HG03521 (cell line): Measurements from ENCODE around the gene OR6M1.

Experiments used
- ATAC-seq: cut with Tn5 transposase; IDR thresholded peaks from one replicate; pipeline ENCODE4 v1.9.1; 2021; ENCODE audit warnings: mild to moderate bottlenecking, moderate library complexity; ENCODE audit not compliant: unreplicated experiment

OR6M1 gene

GRCh38 chr11:123775715-123776549, 30.2 kb downstream of the OR6M1 start:
- no peak for ATAC-seq

GRCh38 chr11:123775289-123775688, 30.9 kb downstream of the OR6M1 start:
- ATAC-seq: no peak

GRCh38 chr11:123773959-123774358, 32.2 kb downstream of the OR6M1 start:
- ATAC-seq: no peak

- no peak for ATAC-seq
Observed at GRCh38 chr11:123773026-123773425, 33.1 kb downstream of the OR6M1 start.

GRCh38 chr11:123771664-123772063, 34.5 kb downstream of the OR6M1 start:
- no peak for ATAC-seq

GRCh38 chr11:123770712-123771111, 35.4 kb downstream of the OR6M1 start:
- no peak for ATAC-seq

GRCh38 chr11:123765601-123766000, 40.5 kb downstream of the OR6M1 start:
- no peak for ATAC-seq

- ATAC-seq: no peak
Observed at GRCh38 chr11:123762422-123762821, 43.7 kb downstream of the OR6M1 start.

- ATAC-seq: peak; percentile 57
Observed at GRCh38 chr11:123760894-123761293, 45.3 kb downstream of the OR6M1 start.

- no peak for ATAC-seq
Observed at GRCh38 chr11:123757976-123758375, 48.2 kb downstream of the OR6M1 start.

- no peak for ATAC-seq
Observed at GRCh38 chr11:123755813-123756212, 50.3 kb downstream of the OR6M1 start.
